Dermis microvascular lymphatic vessel endothelial cell (primary cell): Measurements from ENCODE around the gene SPTA1. TPM values are rescaled to one million over a fixed set of nuclear protein-coding genes. Genes with fewer than 3 reads are reported as not detected.

Experiments
- DNase-seq, 2 donors: peaks; one replicate each; pipeline versions ENCODE4 v3.0.0 to v3.0.0-alpha.2; 2010; ENCODE audit warnings: low read depth in 2 of 2
- total RNA-seq: library from RNA; depleted of rRNA; stranded (reverse); fragments of >200 nt; gene quantifications from 2 replicates; pipeline ENCODE4 v1.2.1, GENCODE V29; 2014

SPTA1 gene
- total RNA-seq, 1 donor from 2014 or later, result 1.3 TPM

- DNase-seq, result no peak
Observed at GRCh38 chr1:158687037-158687436, 522 bp upstream of the SPTA1 start.

DNA sequence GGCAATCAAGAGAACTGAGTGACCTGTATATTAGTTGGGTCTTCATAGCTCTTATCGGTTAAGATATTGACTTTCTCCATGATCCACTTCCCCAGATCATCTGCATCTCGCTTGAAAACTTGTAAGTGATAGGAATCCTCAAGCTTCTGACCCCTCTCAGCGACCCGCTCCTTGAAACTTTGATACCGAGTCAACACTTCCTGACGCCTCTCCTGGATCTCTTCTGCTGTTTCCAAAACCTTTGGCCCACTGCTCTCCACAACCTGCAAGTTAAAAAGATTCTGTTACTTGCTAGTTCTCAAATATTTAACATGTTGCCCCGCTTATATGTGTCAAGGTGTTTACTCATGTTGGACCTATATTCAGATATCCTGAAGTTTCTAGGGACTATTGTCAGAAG, 1.4 kb downstream of the SPTA1 start:
- DNase-seq, result no peak

- DNase-seq, result no peak
Observed at GRCh38 chr1:158681606-158682005, 4.9 kb downstream of the SPTA1 start.

GRCh38 chr1:158679289-158679688, 7.2 kb downstream of the SPTA1 start:
- DNase-seq, result no peak

- no peak for DNase-seq
Observed at GRCh38 chr1:158675563-158676323, 10.8 kb downstream of the SPTA1 start.

GRCh38 chr1:158674302-158674701, 12.2 kb downstream of the SPTA1 start:
- DNase-seq, result no peak

GRCh38 chr1:158666037-158666436, 20.5 kb downstream of the SPTA1 start:
- no peak for DNase-seq

DNA sequence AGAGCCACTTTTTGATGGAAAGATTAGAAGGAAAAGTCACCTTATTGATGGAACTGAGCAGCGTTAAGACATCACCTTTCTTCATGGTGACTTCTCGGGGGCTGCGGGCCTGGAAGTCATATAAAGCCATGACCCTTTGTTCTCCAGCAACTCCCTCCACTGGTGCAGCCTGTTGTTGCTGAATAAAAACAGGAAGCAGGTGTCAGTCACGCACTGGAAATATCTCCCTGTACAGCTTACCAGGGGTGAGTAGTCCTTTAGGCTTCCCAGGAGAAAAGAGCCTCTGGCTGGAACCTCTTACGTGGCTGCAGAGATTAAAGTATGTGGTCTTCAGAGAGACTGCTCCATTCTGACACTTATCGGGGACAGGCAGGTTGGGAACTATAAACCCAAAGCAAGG, 31.9 kb downstream of the SPTA1 start:
- DNase-seq, result peak; percentile 57 to 81

DNA sequence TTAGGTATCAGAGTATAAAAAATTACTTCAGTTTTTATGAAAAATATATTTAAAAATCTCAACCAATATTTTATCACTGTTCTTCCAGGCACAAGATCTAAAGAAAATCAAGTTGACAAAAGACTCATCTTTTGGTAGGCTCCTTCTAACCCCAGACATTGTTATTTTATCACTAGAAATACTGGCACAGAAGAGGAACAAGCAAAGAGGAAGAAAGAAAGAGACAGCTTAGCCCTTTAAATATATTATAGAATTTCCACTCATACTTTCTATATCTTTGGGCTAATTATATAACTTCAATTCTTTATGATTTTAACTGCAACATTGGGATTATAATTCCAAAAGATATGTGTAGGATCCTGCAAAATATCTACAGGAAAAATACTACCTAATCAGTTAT, 32.4 kb downstream of the SPTA1 start:
- no peak for DNase-seq

- no peak for DNase-seq
Observed at GRCh38 chr1:158652721-158653334, 33.7 kb downstream of the SPTA1 start.

DNA sequence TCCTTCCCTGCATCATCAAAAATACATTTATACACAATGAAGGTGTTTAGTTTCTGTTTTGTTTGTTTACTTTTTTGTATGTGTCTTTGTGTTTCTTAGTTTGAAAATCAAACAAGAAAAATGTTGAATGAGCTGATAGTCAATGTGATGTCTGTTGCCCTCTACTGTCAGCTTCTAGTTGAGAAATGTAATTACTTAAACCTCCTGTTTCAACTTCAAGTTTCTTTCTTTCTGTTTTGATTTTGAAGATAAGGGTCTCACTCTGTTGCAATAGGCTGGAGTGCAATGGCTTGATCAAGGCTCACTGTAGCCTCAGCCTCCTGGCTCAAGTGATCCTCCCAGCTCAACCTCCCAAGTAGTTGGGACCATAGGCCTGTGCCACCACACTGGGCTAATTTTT, 37.5 kb downstream of the SPTA1 start:
- no peak for DNase-seq

DNA sequence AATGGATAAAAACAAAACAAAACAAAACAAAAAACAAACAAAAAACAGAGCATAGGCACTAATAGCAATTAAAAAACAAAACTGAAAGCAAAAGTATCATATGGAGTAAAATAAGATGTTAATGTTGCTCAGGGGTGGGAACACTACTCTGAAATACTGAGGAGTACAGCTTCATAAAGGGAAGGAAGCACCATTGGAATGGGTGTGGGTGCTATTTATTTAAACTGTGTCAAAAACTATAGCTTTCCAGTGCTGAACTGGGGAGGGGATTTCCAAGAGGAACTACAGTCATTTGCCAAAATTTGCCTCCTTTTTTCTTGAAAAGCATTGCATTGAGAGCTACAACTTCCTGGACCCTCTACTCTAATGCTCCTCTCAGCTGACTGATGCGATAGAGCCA, 40.0 kb downstream of the SPTA1 start:
- DNase-seq, result no peak

DNA sequence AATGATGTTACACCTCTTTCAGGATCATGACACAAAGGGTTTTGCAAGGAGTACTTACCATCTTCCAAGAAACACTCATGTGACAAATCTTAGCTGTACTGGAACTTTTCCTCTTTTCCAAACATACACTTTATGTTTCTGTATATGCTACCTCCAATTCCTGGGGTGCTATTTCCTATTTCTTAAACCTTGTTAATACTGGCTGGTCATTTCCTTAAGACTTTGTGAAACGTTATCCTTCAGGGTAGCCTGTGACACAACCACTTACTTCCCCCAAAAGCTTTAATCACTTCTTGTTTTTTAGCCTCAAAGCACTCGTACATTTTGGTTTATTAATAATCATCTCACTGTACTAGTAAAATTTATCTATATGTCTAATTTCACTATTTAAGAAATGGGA, 42.1 kb downstream of the SPTA1 start:
- DNase-seq, result no peak

DNA sequence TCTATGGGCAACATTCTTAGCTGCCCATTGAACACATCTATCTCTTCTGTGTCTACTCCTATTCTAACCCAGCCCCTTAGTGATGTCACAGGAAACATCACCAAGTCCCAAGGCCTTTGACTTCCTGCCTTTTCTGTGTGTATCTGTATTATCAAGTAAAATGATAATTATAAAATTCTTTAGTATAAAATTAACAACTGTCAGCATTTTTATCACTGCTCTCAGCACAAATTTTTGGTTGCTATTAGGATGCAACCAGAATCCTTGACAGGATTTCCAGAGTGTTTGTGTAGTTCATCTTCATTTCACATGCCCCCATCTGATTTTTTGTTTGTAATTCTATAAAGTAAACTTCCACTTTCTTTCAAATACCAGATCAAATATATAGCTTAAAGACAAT, 47.6 kb downstream of the SPTA1 start:
- no peak for DNase-seq

- DNase-seq, result no peak
Observed at GRCh38 chr1:158638146-158638545, 48.4 kb downstream of the SPTA1 start.

- no peak for DNase-seq
Observed at GRCh38 chr1:158613764-158614163, 72.8 kb downstream of the SPTA1 start.

- DNase-seq, result no peak
Observed at GRCh38 chr1:158611916-158612315, 74.6 kb downstream of the SPTA1 start.

- no peak for DNase-seq
Observed at GRCh38 chr1:158607296-158607695, 79.2 kb downstream of the SPTA1 start.

GRCh38 chr1:158604968-158605367, 81.5 kb downstream of the SPTA1 start, which contains the start of gene OR10Z1:
Gene OR10Z1 (plus strand): TSS chr1:158605268. CDS start chr1:158606439, 1,171 bp downstream.
- DNase-seq, result no peak

DNA sequence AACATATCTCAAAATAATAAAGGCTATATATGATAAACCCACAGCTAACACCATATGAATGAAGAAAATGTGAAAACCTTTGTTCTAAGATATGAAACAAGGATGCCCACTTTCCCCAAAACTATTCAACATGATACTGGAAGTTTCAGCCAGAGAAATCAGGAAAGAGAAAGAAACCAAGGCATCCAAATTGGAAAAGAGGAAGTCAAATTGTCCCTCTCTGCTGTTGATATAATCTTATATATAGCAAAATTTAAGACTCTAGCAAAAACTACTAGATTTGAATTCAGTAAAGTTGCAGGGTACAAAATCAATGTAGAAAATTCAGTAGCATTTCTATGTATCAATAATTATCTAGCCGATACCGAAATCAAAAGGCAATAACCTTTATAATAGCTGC, 85.8 kb downstream of the SPTA1 start:
- no peak for DNase-seq

- no peak for DNase-seq
Observed at GRCh38 chr1:158586942-158587341, 99.6 kb downstream of the SPTA1 start.

DNA sequence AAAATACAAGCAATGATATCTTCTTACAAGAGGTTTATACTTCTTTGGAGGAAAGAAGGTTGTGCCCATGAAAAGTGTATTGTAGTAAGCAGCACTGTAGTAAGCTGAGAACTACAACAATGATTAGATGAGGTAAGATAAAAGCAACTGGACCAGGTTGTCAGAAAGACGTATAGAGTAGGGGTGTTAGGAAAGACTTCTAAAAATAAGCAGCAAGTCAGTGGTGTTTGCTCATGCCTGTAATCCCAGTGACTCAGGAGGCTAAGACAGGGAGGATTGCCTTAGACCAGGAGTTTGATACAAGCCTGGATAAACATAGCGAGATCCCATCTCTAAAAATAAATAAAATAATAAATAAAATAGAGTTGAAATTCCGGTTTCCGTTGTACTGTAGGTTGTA, 102.6 kb downstream of the SPTA1 start:
- DNase-seq, result no peak

DNA sequence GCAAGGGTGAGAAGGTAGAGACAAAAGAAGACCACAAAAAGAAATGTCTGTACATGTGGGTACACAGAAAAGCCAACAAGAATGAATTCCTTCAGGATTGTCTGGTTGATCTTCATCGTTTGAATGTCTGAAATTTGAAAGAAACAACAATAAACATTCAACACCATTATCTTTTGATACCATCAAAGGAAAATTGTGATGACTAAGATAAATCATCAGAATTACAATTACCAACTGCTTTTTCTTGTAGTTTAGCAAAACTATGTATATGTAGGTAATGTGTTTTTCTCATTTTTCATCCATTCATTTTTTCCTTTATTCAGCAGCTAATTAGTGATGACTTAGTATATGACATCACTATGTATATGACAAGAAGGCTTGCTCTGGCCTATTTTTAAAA, 106.8 kb downstream of the SPTA1 start, which contains the start of gene OR10X1:
OR10X1 (minus strand) TSS at position 167 of the 400 bp plus-strand sequence; CDS start at position 167, 0 bp downstream.
- no peak for DNase-seq
